Activated CD4-positive, alpha-beta T cell treated with anti-CD3 and anti-CD28 coated beads for 36 hours (primary cell): Measurements from ENCODE around the gene ATP13A5. TPM values are rescaled to one million over a fixed set of nuclear protein-coding genes. Genes with fewer than 3 reads are reported as not detected.

Source experiments
- ATAC-seq: fragments of 200-7000 bp; cut with Tn5 transposase; one replicate; pipeline ENCODE4 v1.10.0; 2021; ENCODE audit warnings: mild to moderate bottlenecking, moderate library complexity
- CTCF ChIA-PET: fragments of 350-600 bp; sonication (Branson Sonifier 250); formaldehyde crosslinking; loops from one replicate; lab custom pipeline; 2021; ENCODE audit warnings: antibody characterized with exemption; lab: Charles Lee
- POLR2A ChIA-PET: fragments of 350-600 bp; sonication (Branson Sonifier 250); formaldehyde crosslinking; loops from one replicate; lab custom pipeline; 2021; ENCODE audit warnings: antibody characterized with exemption, inconsistent platforms; lab: Charles Lee
- DNase-seq: peaks from one replicate; pipeline ENCODE4 v3.0.0-alpha.2; 2020
- H3K27ac Mint-ChIP-seq: one replicate; pipeline ENCODE4 v1.8.0; 2021; ENCODE audit warnings: mixed read lengths
- H3K27me3 Mint-ChIP-seq: one replicate; pipeline ENCODE4 v1.8.0; 2021; ENCODE audit warnings: mixed read lengths
- H3K36me3 Mint-ChIP-seq: one replicate; pipeline ENCODE4 v1.8.0; 2021; ENCODE audit warnings: low read depth, mixed read lengths
- H3K4me1 Mint-ChIP-seq: one replicate; pipeline ENCODE4 v1.8.0; 2021; ENCODE audit warnings: mixed read lengths
- H3K4me3 Mint-ChIP-seq: one replicate; pipeline ENCODE4 v1.8.0; 2021; ENCODE audit warnings: mild to moderate bottlenecking, moderate library complexity, mixed read lengths
- H3K9me3 Mint-ChIP-seq: one replicate; pipeline ENCODE4 v1.8.0; 2021; ENCODE audit warnings: low read depth, mixed read lengths
- intact Hi-C, 2 experiments: fragments of 100-400 bp; cut with DNase I in 1 of 2; cut with micrococcal nuclease in 1 of 2; formaldehyde crosslinking; loops; one replicate each; pipeline versions ENCODE4 v1.14.2 to v1.15.1; 2022 to 2024; cut with DNase I, micrococcal nuclease
- total RNA-seq, 2 experiments: library from RNA; stranded (reverse); gene quantifications; one replicate each; pipeline ENCODE4 v1.2.3, GENCODE V29; 2021

The ATP13A5 gene
- total RNA-seq, result not detected

- ChIA-PET POLR2A (no interaction called here), CTCF (interaction anchor here (0.8 kb wide), 1 partner anchor 201 kb away, joined by 4 read pairs; no protein-coding TSS in a partner anchor)
- ATAC-seq (no peak), DNase-seq (no peak)
- Mint-ChIP-seq H3K4me1 (no peaks in the 10 kb centered on the region), H3K27ac (no peak within 1 kb of the TSS), H3K4me3 (no peak within 1 kb of the TSS), H3K27me3 (peaks cover 10% of the 10 kb centered on the region), H3K36me3 (no peaks in the 10 kb centered on the region), H3K9me3 (no peaks in the 10 kb centered on the region)
- intact Hi-C loops, result no loop called here
Measured at GRCh38 chr3:193378706-193379105, at the start of gene ATP13A5. TSS of gene ATP13A5 (minus strand) at chr3:193378753. CDS start at chr3:193378725, 28 bp downstream.

- H3K9me3 Mint-ChIP-seq, result peaks cover 49% of the 10 kb centered on the region
- ChIA-PET CTCF (no interaction called here), POLR2A (no interaction called here)
- intact Hi-C loops, result no loop called here
- no peak for ATAC-seq
- peaks cover 25% of the 10 kb centered on the region for H3K36me3 Mint-ChIP-seq
- peaks cover 3% of the 10 kb centered on the region for H3K27me3 Mint-ChIP-seq
- no peak for DNase-seq
- H3K4me3 Mint-ChIP-seq, result no peak overlapping the region
- no peaks in the 10 kb centered on the region for H3K4me1 Mint-ChIP-seq
- no peak overlapping the region for H3K27ac Mint-ChIP-seq
Measured at GRCh38 chr3:193418576-193419373, 40.2 kb upstream of the ATP13A5 start.

GRCh38 chr3:193416629-193417028 is 38.1 kb upstream of the ATP13A5 start:
- POLR2A ChIA-PET, result no interaction called here

GRCh38 chr3:193407688-193408087 is 29.1 kb upstream of the ATP13A5 start:
- Mint-ChIP-seq H3K27ac (no peak overlapping the region), H3K27me3 (no peaks in the 10 kb centered on the region), H3K4me3 (no peak overlapping the region), H3K4me1 (no peaks in the 10 kb centered on the region), H3K36me3 (no peaks in the 10 kb centered on the region), H3K9me3 (no peaks in the 10 kb centered on the region)
- CTCF ChIA-PET, result no interaction called here
- intact Hi-C loops, result no loop called here
- DNase-seq (no peak), ATAC-seq (no peak)
- POLR2A ChIA-PET, result interaction anchor here (0.6 kb wide), 1 partner anchor 23 kb away, joined by 3 read pairs; no protein-coding TSS in a partner anchor

More at GRCh38 chr3:193416629-193417028, 38.1 kb upstream of the ATP13A5 start:
- CTCF ChIA-PET, result no interaction called here
- Mint-ChIP-seq H3K9me3 (peaks cover 43% of the 10 kb centered on the region), H3K27me3 (no peaks in the 10 kb centered on the region), H3K4me3 (no peak overlapping the region), H3K36me3 (peaks cover 20% of the 10 kb centered on the region), H3K4me1 (no peaks in the 10 kb centered on the region), H3K27ac (no peak overlapping the region)
- DNase-seq (no peak), ATAC-seq (no peak)
- intact Hi-C loops, result no loop called here

- ATAC-seq (no peak), DNase-seq (no peak)
- Mint-ChIP-seq H3K4me1 (no peaks in the 10 kb centered on the region), H3K27ac (no peak overlapping the region), H3K4me3 (no peak overlapping the region), H3K27me3 (no peaks in the 10 kb centered on the region), H3K36me3 (no peaks in the 10 kb centered on the region), H3K9me3 (no peaks in the 10 kb centered on the region)
- POLR2A ChIA-PET, result interaction anchor here (0.6 kb wide), 1 partner anchor 24 kb away, joined by 3 read pairs; no protein-coding TSS in a partner anchor
- intact Hi-C loops, result no loop called here
- CTCF ChIA-PET, result no interaction called here
Measured at GRCh38 chr3:193407112-193407511, 28.6 kb upstream of the ATP13A5 start.

GRCh38 chr3:193403307-193403706 is 24.8 kb upstream of the ATP13A5 start:
- no peak overlapping the region for H3K27ac Mint-ChIP-seq

GRCh38 chr3:193400304-193400703 is 21.8 kb upstream of the ATP13A5 start:
- ChIA-PET POLR2A (no interaction called here), CTCF (no interaction called here)
- no peak overlapping the region for H3K27ac Mint-ChIP-seq
- H3K9me3 Mint-ChIP-seq, result no peaks in the 10 kb centered on the region
- no peaks in the 10 kb centered on the region for H3K36me3 Mint-ChIP-seq
- no peak for DNase-seq
- intact Hi-C loops, result no loop called here
- no peak for ATAC-seq
- H3K4me1 Mint-ChIP-seq, result no peaks in the 10 kb centered on the region
- H3K4me3 Mint-ChIP-seq, result no peak overlapping the region
- H3K27me3 Mint-ChIP-seq, result peaks cover 2% of the 10 kb centered on the region

More at GRCh38 chr3:193403307-193403706, 24.8 kb upstream of the ATP13A5 start:
- no peak overlapping the region for H3K4me3 Mint-ChIP-seq
- DNase-seq, result no peak
- no peaks in the 10 kb centered on the region for H3K4me1 Mint-ChIP-seq
- no peaks in the 10 kb centered on the region for H3K9me3 Mint-ChIP-seq
- ATAC-seq, result no peak
- ChIA-PET CTCF (no interaction called here), POLR2A (no interaction called here)
- H3K27me3 Mint-ChIP-seq, result no peaks in the 10 kb centered on the region
- H3K36me3 Mint-ChIP-seq, result no peaks in the 10 kb centered on the region
- intact Hi-C loops, result no loop called here

GRCh38 chr3:193396451-193397244 is 18.1 kb upstream of the ATP13A5 start:
- POLR2A ChIA-PET, result no interaction called here
- H3K4me1 Mint-ChIP-seq, result no peaks in the 10 kb centered on the region
- no peaks in the 10 kb centered on the region for H3K36me3 Mint-ChIP-seq
- DNase-seq (no peak), ATAC-seq (no peak)
- H3K4me3 Mint-ChIP-seq, result no peak overlapping the region
- peaks cover 2% of the 10 kb centered on the region for H3K27me3 Mint-ChIP-seq
- no peaks in the 10 kb centered on the region for H3K9me3 Mint-ChIP-seq
- intact Hi-C loops, result no loop called here
- CTCF ChIA-PET, result interaction anchor here (0.8 kb wide), 1 partner anchor 9 kb away, joined by 3 read pairs; no protein-coding TSS in a partner anchor
- H3K27ac Mint-ChIP-seq, result no peak overlapping the region

- H3K27ac Mint-ChIP-seq, result no peak overlapping the region
- no peaks in the 10 kb centered on the region for H3K4me1 Mint-ChIP-seq
- H3K4me3 Mint-ChIP-seq, result no peak overlapping the region
- no peaks in the 10 kb centered on the region for H3K36me3 Mint-ChIP-seq
- DNase-seq (no peak), ATAC-seq (no peak)
- CTCF ChIA-PET, result no interaction called here
- intact Hi-C loops, result no loop called here
- H3K9me3 Mint-ChIP-seq, result no peaks in the 10 kb centered on the region
- peaks cover 9% of the 10 kb centered on the region for H3K27me3 Mint-ChIP-seq
- POLR2A ChIA-PET, result no interaction called here
Measured at GRCh38 chr3:193391902-193392301, 13.3 kb upstream of the ATP13A5 start.

GRCh38 chr3:193389335-193389734 is 10.8 kb upstream of the ATP13A5 start:
- CTCF ChIA-PET, result no interaction called here
- Mint-ChIP-seq H3K36me3 (no peaks in the 10 kb centered on the region), H3K27ac (no peak overlapping the region), H3K4me1 (no peaks in the 10 kb centered on the region), H3K9me3 (no peaks in the 10 kb centered on the region), H3K27me3 (peaks cover 8% of the 10 kb centered on the region), H3K4me3 (no peak overlapping the region)
- POLR2A ChIA-PET, result no interaction called here
- ATAC-seq (no peak), DNase-seq (no peak)
- intact Hi-C loops, result no loop called here

- ATAC-seq (no peak), DNase-seq (no peak)
- CTCF ChIA-PET, result no interaction called here
- no peaks in the 10 kb centered on the region for H3K36me3 Mint-ChIP-seq
- H3K27ac Mint-ChIP-seq, result no peak overlapping the region
- no peak overlapping the region for H3K4me3 Mint-ChIP-seq
- POLR2A ChIA-PET, result no interaction called here
- H3K4me1 Mint-ChIP-seq, result no peaks in the 10 kb centered on the region
- peaks cover 10% of the 10 kb centered on the region for H3K27me3 Mint-ChIP-seq
- intact Hi-C loops, result no loop called here
- H3K9me3 Mint-ChIP-seq, result no peaks in the 10 kb centered on the region
Measured at GRCh38 chr3:193388361-193388760, 9.8 kb upstream of the ATP13A5 start.
